Cardiac muscle cell (in vitro differentiated cells and primary cell): ENCODE results near the gene MTRR. TPM values are rescaled to one million over a fixed set of nuclear protein-coding genes. Genes with fewer than 3 reads are reported as not detected.
A peak's percentile ranks its signal among the peaks of the same experiment; 100 is the strongest.

Source experiments
- DNase-seq, 2 donors: peaks; one replicate each; pipeline versions ENCODE4 v3.0.0 to v3.0.0-alpha.2; 2010 to 2017; ENCODE audit warnings: low read depth in 1 of 2, low spot score in 1 of 2
- H3K27ac ChIP-seq: fragments of 200-600 bp; sonication (generic); 2 replicates; pipeline ENCODE4 v1.5.1; 2016
- H3K27me3 ChIP-seq: fragments of 200-600 bp; sonication (generic); 2 replicates; pipeline ENCODE4 v1.6.0; 2016; ENCODE audit warnings: control low read depth
- H3K36me3 ChIP-seq: fragments of 200-600 bp; sonication (generic); 2 replicates; pipeline ENCODE4 v1.5.1; 2016; ENCODE audit warnings: control low read depth
- H3K4me1 ChIP-seq: fragments of 200-600 bp; sonication (generic); 2 replicates; pipeline ENCODE4 v1.8.1; 2017; ENCODE audit warnings: low read depth, mild to moderate bottlenecking, mixed run types
- H3K4me3 ChIP-seq: fragments of 200-600 bp; sonication (generic); 2 replicates; pipeline ENCODE4 v1.5.1; 2016; ENCODE audit warnings: mild to moderate bottlenecking
- H3K9me3 ChIP-seq: fragments of 200-600 bp; sonication (generic); 2 replicates; pipeline ENCODE4 v1.5.1; 2017; ENCODE audit warnings: low read depth, mild to moderate bottlenecking, control low read depth
- CTCF ChIP-seq: IDR thresholded peaks from 2 replicates; pipeline ENCODE4 v1.5.1; 2012; ENCODE audit warnings: low read depth, mild to moderate bottlenecking, low read length
- polyA plus RNA-seq: library from polyadenylated mRNA; unstranded; fragments of >200 nt; fragmentation: Nextera tagmentation; extraction: Ambion mirVana; gene quantifications from 2 replicates; pipeline ENCODE4 v1.2.1, GENCODE V29; 2016
- total RNA-seq: library from RNA; depleted of rRNA; stranded (reverse); fragments of >200 nt; gene quantifications from 2 replicates; pipeline ENCODE4 v1.2.3, GENCODE V29; 2016

MTRR gene
- total and polyA plus RNA-seq, 2 experiments from 2014 or later, result 31.7 to 34.3 TPM

- no peak for TF ChIP-seq CTCF
- H3K36me3 ChIP-seq, result peaks cover 30% of the 10 kb centered on the region
- H3K27ac ChIP-seq, result no peak overlapping the region
- no peaks in the 10 kb centered on the region for H3K9me3 ChIP-seq
- DNase-seq, result no peak
- no peak overlapping the region for H3K4me3 ChIP-seq
- H3K27me3 ChIP-seq, result no peaks in the 10 kb centered on the region
- peaks cover 7% of the 10 kb centered on the region for H3K4me1 ChIP-seq
These were observed 5.7 kb downstream of the MTRR start for GRCh38 chr5:7874639-7875038.

GRCh38 chr5:7875151-7875550 lies 6.2 kb downstream of the MTRR start:
- Histone ChIP-seq H3K36me3 (peaks cover 30% of the 10 kb centered on the region), H3K4me3 (no peak overlapping the region), H3K4me1 (peaks cover 2% of the 10 kb centered on the region), H3K9me3 (no peaks in the 10 kb centered on the region), H3K27me3 (no peaks in the 10 kb centered on the region), H3K27ac (no peak overlapping the region)
- DNase-seq, result no peak
- no peak for TF ChIP-seq CTCF

- Histone ChIP-seq H3K36me3 (peaks cover 30% of the 10 kb centered on the region), H3K9me3 (no peaks in the 10 kb centered on the region), H3K4me3 (no peak overlapping the region), H3K4me1 (no peaks in the 10 kb centered on the region), H3K27ac (no peak overlapping the region), H3K27me3 (no peaks in the 10 kb centered on the region)
- TF ChIP-seq CTCF, result no peak
- DNase-seq, result peak in 1 of 2 donors; percentile 32
These were observed 7.9 kb downstream of the MTRR start for GRCh38 chr5:7876867-7877266.

- Histone ChIP-seq H3K27ac (no peak overlapping the region), H3K4me3 (no peak overlapping the region), H3K27me3 (no peaks in the 10 kb centered on the region), H3K36me3 (peaks cover 32% of the 10 kb centered on the region), H3K4me1 (no peaks in the 10 kb centered on the region), H3K9me3 (no peaks in the 10 kb centered on the region)
- no peak for TF ChIP-seq CTCF
- DNase-seq, result peak in 1 of 2 donors; percentile 42
These were observed 8.9 kb downstream of the MTRR start for GRCh38 chr5:7877851-7878250.

DNA sequence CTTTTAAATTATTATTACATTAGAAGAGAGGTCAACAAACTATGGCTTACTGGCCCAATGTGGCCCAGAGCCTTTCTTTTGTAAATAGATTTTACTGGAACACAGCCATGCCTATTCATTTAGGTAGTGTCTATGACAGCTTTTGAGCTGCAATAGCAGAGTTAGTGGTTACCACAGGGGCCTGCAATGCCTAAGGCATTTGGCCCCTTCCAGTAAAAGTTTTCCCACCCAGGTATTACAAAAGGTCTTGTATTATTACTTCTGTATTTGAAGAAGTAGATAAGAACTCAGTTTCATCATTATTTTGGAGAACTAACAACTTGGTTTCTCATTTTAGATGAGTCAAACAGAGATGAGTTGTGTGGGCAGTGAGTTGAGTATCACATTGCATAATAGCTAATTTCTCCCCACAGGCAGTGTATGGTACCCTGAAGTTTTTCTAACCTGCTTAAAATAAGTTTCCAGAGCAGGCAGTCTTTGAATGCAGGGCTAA lies 9.5 kb downstream of the MTRR start:
- peak in 1 of 2 donors; percentile 62 for DNase-seq
- Histone ChIP-seq H3K27me3 (no peaks in the 10 kb centered on the region), H3K36me3 (peaks cover 36% of the 10 kb centered on the region), H3K4me1 (no peaks in the 10 kb centered on the region), H3K27ac (no peak overlapping the region), H3K9me3 (no peaks in the 10 kb centered on the region), H3K4me3 (no peak overlapping the region)
- TF ChIP-seq CTCF, result no peak

GRCh38 chr5:7881091-7881490 lies 12.1 kb downstream of the MTRR start:
- H3K36me3 ChIP-seq, result peaks cover 36% of the 10 kb centered on the region
- TF ChIP-seq CTCF, result no peak

More at GRCh38 chr5:7881091-7881490, 12.1 kb downstream of the MTRR start:
- Histone ChIP-seq H3K4me1 (peaks cover 17% of the 10 kb centered on the region), H3K4me3 (no peak overlapping the region), H3K27me3 (no peaks in the 10 kb centered on the region), H3K27ac (no peak overlapping the region), H3K9me3 (no peaks in the 10 kb centered on the region)
- DNase-seq, result no peak
